ENCODE results near the gene SEMA4F. TPM values are rescaled to one million over a fixed set of nuclear protein-coding genes. Genes with fewer than 3 reads are reported as not detected.
"Not testable (repeated sequence)": the region's sequence is repeated elsewhere in the genome, so short reads cannot be mapped to it uniquely, and the experiment has no call there.

SEMA4F gene
- total RNA-seq, 4 donors from 2014 or later, result 1.6 to 6.5 (median 3.3) TPM

DNA sequence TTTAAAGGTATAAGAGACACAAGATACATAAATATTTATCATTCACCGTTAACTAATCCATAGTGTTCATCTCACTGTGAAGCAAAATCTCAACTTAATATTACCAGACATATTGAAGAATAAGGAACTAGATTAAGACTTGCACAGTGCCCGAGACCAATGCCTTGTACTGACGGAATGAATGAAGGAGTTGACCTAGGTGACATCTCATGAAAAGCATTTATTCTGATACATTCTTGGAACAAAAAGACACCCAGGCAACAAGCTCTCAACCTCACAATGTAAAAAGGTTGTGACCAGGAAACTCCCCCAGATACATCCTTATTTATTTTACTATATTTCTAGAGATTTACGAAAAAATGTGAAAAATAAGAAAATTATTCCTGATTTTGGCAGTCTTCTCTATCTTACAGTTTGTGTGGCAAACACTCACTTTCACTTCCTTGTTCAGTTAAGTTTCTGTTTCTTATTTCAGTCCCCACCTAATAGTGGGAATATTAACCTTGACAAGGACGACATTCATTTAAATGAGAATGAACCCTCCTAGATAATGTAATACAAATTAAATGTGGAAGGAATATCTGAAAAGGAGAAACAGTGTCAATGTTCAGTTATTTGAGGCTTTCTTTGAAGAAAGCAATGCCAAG is 34.3 kb upstream of the SEMA4F start:
- no peaks in the 10 kb centered on the region for H3K27me3 ChIP-seq
- H3K4me3 ChIP-seq, result no peak overlapping the region
- TF ChIP-seq, protein P1, sequence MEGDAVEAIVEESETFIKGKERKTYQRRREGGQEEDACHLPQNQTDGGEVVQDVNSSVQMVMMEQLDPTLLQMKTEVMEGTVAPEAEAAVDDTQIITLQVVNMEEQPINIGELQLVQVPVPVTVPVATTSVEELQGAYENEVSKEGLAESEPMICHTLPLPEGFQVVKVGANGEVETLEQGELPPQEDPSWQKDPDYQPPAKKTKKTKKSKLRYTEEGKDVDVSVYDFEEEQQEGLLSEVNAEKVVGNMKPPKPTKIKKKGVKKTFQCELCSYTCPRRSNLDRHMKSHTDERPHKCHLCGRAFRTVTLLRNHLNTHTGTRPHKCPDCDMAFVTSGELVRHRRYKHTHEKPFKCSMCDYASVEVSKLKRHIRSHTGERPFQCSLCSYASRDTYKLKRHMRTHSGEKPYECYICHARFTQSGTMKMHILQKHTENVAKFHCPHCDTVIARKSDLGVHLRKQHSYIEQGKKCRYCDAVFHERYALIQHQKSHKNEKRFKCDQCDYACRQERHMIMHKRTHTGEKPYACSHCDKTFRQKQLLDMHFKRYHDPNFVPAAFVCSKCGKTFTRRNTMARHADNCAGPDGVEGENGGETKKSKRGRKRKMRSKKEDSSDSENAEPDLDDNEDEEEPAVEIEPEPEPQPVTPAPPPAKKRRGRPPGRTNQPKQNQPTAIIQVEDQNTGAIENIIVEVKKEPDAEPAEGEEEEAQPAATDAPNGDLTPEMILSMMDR (IDR thresholded peaks at IDR 0.05), result no peak
- no peak for TF ChIP-seq POLR2A (IDR thresholded peaks at IDR 0.05)
- no peaks in the 10 kb centered on the region for H3K4me1 ChIP-seq
- no peaks in the 10 kb centered on the region for H3K36me3 ChIP-seq
- H3K27ac ChIP-seq, result no peak overlapping the region
- no peak for DNase-seq
- H3K9me3 ChIP-seq, result no peaks in the 10 kb centered on the region

DNA sequence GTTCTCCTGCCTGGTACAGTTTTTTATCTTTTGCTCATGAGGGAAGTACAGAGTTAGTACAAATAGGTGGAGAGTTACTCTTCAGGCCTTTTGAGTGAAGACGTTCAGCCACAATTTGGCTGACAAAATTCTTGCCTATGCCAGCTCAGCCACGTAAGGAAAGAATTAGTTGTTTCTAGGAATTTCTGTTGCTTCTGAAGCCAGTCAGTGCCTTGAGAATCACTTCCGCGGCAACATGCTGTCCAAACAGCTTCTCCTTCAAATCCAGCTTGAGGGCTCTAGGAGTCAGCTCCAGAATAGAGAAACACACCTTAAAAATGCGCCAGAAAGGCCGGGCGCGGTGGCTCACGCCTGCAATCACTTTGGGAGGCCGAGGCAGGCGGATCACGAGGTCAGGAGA is 33.4 kb upstream of the SEMA4F start:
- H3K4me1 ChIP-seq, result no peaks in the 10 kb centered on the region
- no peaks in the 10 kb centered on the region for H3K36me3 ChIP-seq
- H3K9me3 ChIP-seq, result no peaks in the 10 kb centered on the region
- no peak overlapping the region for H3K4me3 ChIP-seq
- TF ChIP-seq, protein P1 (IDR thresholded peaks at IDR 0.05), result no peak
- TF ChIP-seq POLR2A (IDR thresholded peaks at IDR 0.05), result no peak
- no peak for DNase-seq
- no peak overlapping the region for H3K27ac ChIP-seq
- no peaks in the 10 kb centered on the region for H3K27me3 ChIP-seq

DNA sequence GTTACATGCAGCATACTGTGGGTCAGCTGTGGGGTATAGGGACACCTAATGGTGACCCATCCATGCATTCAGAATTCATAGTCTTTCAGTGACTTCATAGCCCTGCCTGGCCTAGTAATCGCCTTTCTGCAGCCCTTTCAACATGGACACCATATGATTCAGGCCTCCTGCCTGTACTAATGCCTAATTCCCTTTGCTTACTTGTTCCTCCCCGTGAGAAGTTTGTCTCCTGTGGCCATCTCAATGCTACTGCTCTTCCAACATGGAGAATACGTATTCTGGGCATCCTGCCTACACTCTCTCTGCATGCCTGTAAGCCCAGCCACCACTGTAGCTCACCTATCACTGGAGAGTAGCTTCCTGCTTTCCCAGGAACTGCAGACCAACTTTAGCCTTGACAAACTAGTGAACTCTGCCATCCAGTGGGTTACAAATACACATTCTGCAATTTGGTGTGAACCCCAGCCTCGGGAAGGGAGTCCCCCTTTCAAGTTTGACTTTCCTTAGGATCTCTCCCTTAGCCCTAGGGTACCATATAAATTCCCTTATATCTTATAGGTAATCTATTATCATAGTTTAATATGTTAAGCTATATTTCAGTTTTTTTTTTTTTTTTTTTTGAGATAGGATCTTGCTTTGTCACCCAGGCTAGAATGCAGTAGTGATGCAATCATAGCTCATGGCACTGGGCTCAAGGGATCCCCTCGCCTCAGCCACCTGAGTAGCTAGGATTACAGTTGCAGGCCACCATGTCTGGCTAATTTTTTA is 28.2 kb upstream of the SEMA4F start:
- DNase-seq, result no peak
- Histone ChIP-seq H3K4me1 (no peaks in the 10 kb centered on the region), H3K4me3 (no peak overlapping the region), H3K27me3 (no peaks in the 10 kb centered on the region), H3K9me3 (no peaks in the 10 kb centered on the region), H3K27ac (no peak overlapping the region), H3K36me3 (no peaks in the 10 kb centered on the region)
- TF ChIP-seq POLR2A (IDR thresholded peaks at IDR 0.05), result no peak
- TF ChIP-seq, protein P1 (IDR thresholded peaks at IDR 0.05), result no peak

DNA sequence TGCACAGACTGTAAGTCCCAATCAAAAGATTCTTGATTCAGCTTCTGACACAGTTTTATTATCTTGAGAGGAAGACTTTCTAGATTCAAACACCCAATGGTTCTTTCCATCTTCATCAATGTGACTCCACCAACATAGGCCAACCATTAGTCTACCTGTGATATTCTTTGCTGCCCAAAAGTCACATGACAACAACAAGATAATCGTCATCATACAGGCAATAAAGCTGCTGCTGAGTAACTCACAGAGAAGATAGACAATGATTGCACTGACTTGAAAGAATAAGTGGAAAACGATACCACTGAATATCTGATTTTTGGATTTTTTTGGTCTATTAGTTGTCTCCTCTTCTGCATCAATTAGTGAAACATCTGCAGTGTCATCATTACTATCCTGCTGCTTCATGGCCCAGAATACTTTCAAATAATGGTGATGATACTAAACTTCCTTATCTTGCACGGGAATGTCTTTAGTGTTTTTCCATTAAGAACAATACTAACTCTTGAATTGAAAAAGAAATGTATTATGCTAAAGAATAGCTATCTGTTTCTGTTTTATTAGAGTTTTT is 25.4 kb upstream of the SEMA4F start:
- Histone ChIP-seq H3K36me3 (no peaks in the 10 kb centered on the region), H3K27me3 (no peaks in the 10 kb centered on the region), H3K27ac (no peak overlapping the region), H3K4me1 (no peaks in the 10 kb centered on the region), H3K4me3 (no peak overlapping the region), H3K9me3 (no peaks in the 10 kb centered on the region)
- TF ChIP-seq, protein P1 (IDR thresholded peaks at IDR 0.05), result no peak
- no peak for TF ChIP-seq POLR2A (IDR thresholded peaks at IDR 0.05)
- DNase-seq, result no peak

DNA sequence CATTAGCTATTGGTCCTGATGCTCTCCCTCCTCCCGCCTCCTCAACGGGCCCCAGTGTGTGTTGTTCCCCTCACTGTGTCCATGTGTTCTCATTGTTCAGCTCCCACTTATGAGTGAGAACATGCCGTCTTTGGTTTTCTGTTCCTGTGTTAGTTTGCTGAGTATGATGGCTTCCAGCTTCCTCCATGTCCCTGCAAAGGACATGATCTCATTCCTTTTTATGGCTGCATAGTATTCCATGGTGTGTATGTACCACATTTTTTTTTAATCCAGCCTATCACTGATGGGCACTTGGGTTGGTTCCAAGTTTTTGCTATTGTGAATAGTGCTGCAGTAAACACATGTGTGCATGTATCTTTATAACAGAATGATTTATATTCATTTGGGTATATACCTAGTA is 23.6 kb upstream of the SEMA4F start:
- not testable (repeated sequence) for H3K4me3 ChIP-seq, H3K4me1 ChIP-seq, H3K27ac ChIP-seq, DNase-seq, H3K36me3 ChIP-seq, H3K9me3 ChIP-seq, H3K27me3 ChIP-seq

Data from Peyer's patch (tissue), 4 donors.